Thyroid gland (tissue), 4 donors: ENCODE data around the gene PDE10A. TPM values are rescaled to one million over a fixed set of nuclear protein-coding genes. Genes with fewer than 3 reads are reported as not detected.

Source experiments
- DNase-seq, 2 donors: peaks; one replicate each; pipeline ENCODE4 v3.0.0-alpha.2; 2019
- H3K27ac ChIP-seq, 3 donors: fragments of 200-600 bp; sonication (generic); 1 replicate in 2 of 3; 2 replicates in 1 of 3; pipeline ENCODE4 v1.5.1; 2016 to 2019; ENCODE audit warnings: mild to moderate bottlenecking in 1 of 3, moderate library complexity in 1 of 3
- H3K27me3 ChIP-seq: fragments of 200-600 bp; sonication (generic); one replicate; pipeline ENCODE4 v1.5.1; 2019
- H3K36me3 ChIP-seq, 2 donors: fragments of 200-600 bp; sonication (generic); one replicate each; pipeline ENCODE4 v1.5.1; 2016 to 2019
- H3K4me1 ChIP-seq, 2 donors: fragments of 200-600 bp; sonication (generic); one replicate each; pipeline ENCODE4 v1.5.1; 2017 to 2019
- H3K4me3 ChIP-seq, 3 donors: fragments of 200-600 bp; sonication (generic); replicated peaks in 1 of 3; 1 replicate in 2 of 3; 2 replicates in 1 of 3; pipeline ENCODE4 v1.5.1; 2016; ENCODE audit warnings: mild to moderate bottlenecking in 1 of 3
- H3K9me3 ChIP-seq: fragments of 200-600 bp; sonication (generic); one replicate; pipeline ENCODE4 v1.5.1; 2017
- CTCF ChIP-seq, 6 experiments: fragments of 200-600 bp in 3 of 6; fragments of 450-650 bp in 3 of 6; sonication (generic) in 3 of 6; IDR thresholded peaks; one replicate each; pipeline ENCODE4 v1.5.1; 2016 to 2019; ENCODE audit warnings: antibody characterized with exemption in 6 of 6, mild to moderate bottlenecking in 2 of 6, inconsistent platforms in 1 of 6, moderate library complexity in 1 of 6
- POLR2A ChIP-seq, 2 donors: fragments of 450-650 bp; IDR thresholded peaks; one replicate each; pipeline ENCODE4 v1.6.1; 2017; ENCODE audit warnings: antibody characterized with exemption in 2 of 2, mild to moderate bottlenecking in 2 of 2, moderate library complexity in 1 of 2
- WGBS, 2 donors: methylation state at CpG; one replicate each; pipeline ENCODE4 v1.1.5; 2017; 5-methylcytosine and 5-hydroxymethylcytosine counted together
- intact Hi-C: fragments of 100-400 bp; cut with DNase I; formaldehyde crosslinking; loops from one replicate; pipeline ENCODE4 v1.15.1; 2023
- total RNA-seq, 4 donors: library from RNA; depleted of rRNA; stranded (reverse); fragments of >200 nt; gene quantifications; one replicate each; pipeline ENCODE4 v1.2.3, GENCODE V29; 2016

PDE10A gene
- total RNA-seq, 4 donors from 2014 or later = 17.1 to 25.9 (median 20.7) TPM

- peaks cover 7 to 13% of the 10 kb centered on the region in 2 donors for H3K4me1 ChIP-seq
- H3K27ac ChIP-seq = no peak overlapping the region
- H3K4me3 ChIP-seq = peak overlapping the region in 2 of 3 donors; percentile 55 to 92
- intact Hi-C loops = loop anchor here (10.0 kb wide), 1 partner anchor 220 kb away; no protein-coding TSS in a partner anchor
- H3K9me3 ChIP-seq = no peaks in the 10 kb centered on the region
- no peaks in the 10 kb centered on the region for H3K27me3 ChIP-seq
- H3K36me3 ChIP-seq = no peaks in the 10 kb centered on the region
- WGBS, 2 donors = 17 to 23% methylated on average over 25 of the region's 25 CpGs
- peak; percentile 25 to 45 for DNase-seq
- TF ChIP-seq CTCF (IDR thresholded peaks at IDR 0.05) = no peak
- TF ChIP-seq POLR2A (IDR thresholded peaks at IDR 0.05) = no peak
Measured at GRCh38 chr6:165664559-165665383, 1.7 kb upstream of the PDE10A start.

GRCh38 chr6:165663736-165664558 lies 906 bp upstream of the PDE10A start:
- Histone ChIP-seq H3K4me1 (peaks cover 11 to 17% of the 10 kb centered on the region in 2 donors), H3K4me3 (peak overlapping the region; percentile 5 to 92 (median 55)), H3K36me3 (no peaks in the 10 kb centered on the region), H3K9me3 (no peaks in the 10 kb centered on the region), H3K27me3 (no peaks in the 10 kb centered on the region), H3K27ac (peak overlapping the region in 2 of 3 donors; percentile 76 to 88)
- TF ChIP-seq POLR2A (IDR thresholded peaks at IDR 0.05) (peak in 1 of 2 donors; percentile 49), CTCF (IDR thresholded peaks at IDR 0.05) (no peak)
- DNase-seq = peak; percentile 42 to 54
- WGBS, 2 donors = 3 to 6% methylated on average over 22 to 36 of the region's 48 CpGs
- intact Hi-C loops = loop anchor here (10.0 kb wide), 1 partner anchor 219 kb away; no protein-coding TSS in a partner anchor

- TF ChIP-seq CTCF (IDR thresholded peaks at IDR 0.05) (no peak), POLR2A (IDR thresholded peaks at IDR 0.05) (no peak)
- Histone ChIP-seq H3K4me1 (peaks cover 11 to 17% of the 10 kb centered on the region in 2 donors), H3K27me3 (no peaks in the 10 kb centered on the region), H3K4me3 (peak overlapping the region; percentile 5 to 92 (median 55)), H3K36me3 (no peaks in the 10 kb centered on the region), H3K27ac (peak overlapping the region; percentile 70 to 88 (median 76)), H3K9me3 (no peaks in the 10 kb centered on the region)
- WGBS, 2 donors = 0 to 1% methylated on average over 4 to 18 of the region's 22 CpGs
- intact Hi-C loops = loop anchor here (10.0 kb wide), 1 partner anchor 219 kb away; no protein-coding TSS in a partner anchor
- DNase-seq = peak; percentile 52 to 63
Measured at GRCh38 chr6:165663377-165663735, 315 bp upstream of the PDE10A start.

- H3K4me3 ChIP-seq = peak overlapping the region; percentile 23 to 92 (median 61)
- H3K27ac ChIP-seq = peak overlapping the region; percentile 52 to 91 (median 76)
- TF ChIP-seq POLR2A (IDR thresholded peaks at IDR 0.05) = peak in 1 of 2 donors; percentile 57
- TF ChIP-seq CTCF (IDR thresholded peaks at IDR 0.05) = no peak
- 0 to 12% methylated on average over 9 to 18 of the region's 100 CpGs for WGBS, 2 donors
- peaks cover 16 to 17% of the 10 kb centered on the region in 2 donors for H3K4me1 ChIP-seq
- peak; percentile 46 to 66 for DNase-seq
- intact Hi-C loops = loop anchor here (10.0 kb wide), 1 partner anchor 217 kb away; no protein-coding TSS in a partner anchor
- H3K27me3 ChIP-seq = no peaks in the 10 kb centered on the region
- no peaks in the 10 kb centered on the region for H3K36me3 ChIP-seq
- H3K9me3 ChIP-seq = no peaks in the 10 kb centered on the region
Measured at GRCh38 chr6:165662041-165662748, 846 bp downstream of the PDE10A start.
